Panc1 (cell line): ENCODE results near the gene CHTF18. TPM values are rescaled to one million over a fixed set of nuclear protein-coding genes. Genes with fewer than 3 reads are reported as not detected.

Source experiments
- ATAC-seq: fragments of 200-7000 bp; cut with Tn5 transposase; 2 replicates; pipeline ENCODE4 v1.9.1; 2020; ENCODE audit warnings: mild to moderate bottlenecking, moderate library complexity
- BruUV-seq: library from RNA; stranded (reverse); fragments of 400-500 nt; replicated peaks from 2 replicates; lab custom pipeline; 2021; lab: Mats Ljungman, UMichigan
- CTCF ChIA-PET: fragments of 300-600 bp; sonication (Branson Sonifier 250); formaldehyde crosslinking; loops from one replicate; lab custom pipeline; 2022; ENCODE audit warnings: antibody characterized with exemption; lab: Charles Lee
- POLR2A ChIA-PET: fragments of 300-600 bp; sonication (Branson Sonifier 250); formaldehyde crosslinking; loops from one replicate; lab custom pipeline; 2022; ENCODE audit warnings: antibody characterized with exemption; lab: Charles Lee
- DNase-seq: peaks from one replicate; pipeline ENCODE4 v3.0.0-alpha.2; 2010; ENCODE audit warnings: low read depth, low spot score
- H3K27ac ChIP-seq: 2 replicates; pipeline ENCODE4 v1.5.1; 2011; ENCODE audit warnings: mild to moderate bottlenecking, low read length, inconsistent platforms
- H3K27me3 ChIP-seq: fragments of 200-500 bp; sonication (Bioruptor generic); 2 replicates; pipeline ENCODE4 v1.6.0; 2014; ENCODE audit warnings: low read length, inconsistent platforms; ENCODE audit not compliant: control insufficient read depth, insufficient read depth
- H3K36me3 ChIP-seq: fragments of 200-500 bp; sonication (Bioruptor generic); 2 replicates; pipeline ENCODE4 v1.5.1; 2014; ENCODE audit warnings: inconsistent platforms, mild to moderate bottlenecking, low read length, moderate library complexity; ENCODE audit not compliant: control insufficient read depth, insufficient read depth
- H3K4me1 ChIP-seq: 2 replicates; pipeline ENCODE4 v1.5.1; 2011; ENCODE audit warnings: inconsistent platforms, mild to moderate bottlenecking, low read length, moderate library complexity; ENCODE audit not compliant: control insufficient read depth, insufficient read depth
- H3K4me3 ChIP-seq, 2 experiments: 2 replicates each; pipeline ENCODE4 v1.5.1; 2011 to 2012; ENCODE audit warnings: low read depth in 2 of 2, low read length in 2 of 2, mild to moderate bottlenecking in 2 of 2, inconsistent platforms in 1 of 2, moderate library complexity in 1 of 2
- H3K9me3 ChIP-seq: fragments of 200-500 bp; sonication (Bioruptor generic); 2 replicates; pipeline ENCODE4 v1.5.1; 2014; ENCODE audit warnings: low read depth, mild to moderate bottlenecking, inconsistent platforms, low read length, moderate library complexity; ENCODE audit not compliant: control insufficient read depth, insufficient read depth
- POLR2AphosphoS5 ChIP-seq: IDR thresholded peaks from 2 replicates; pipeline ENCODE4 v1.6.1; 2012; ENCODE audit warnings: mild to moderate bottlenecking, low read depth, low read length, moderate library complexity
- SIN3A ChIP-seq: IDR thresholded peaks from 2 replicates; pipeline ENCODE4 v1.6.1; 2012; ENCODE audit warnings: low read depth, mild to moderate bottlenecking, low read length, moderate library complexity, borderline replicate concordance; ENCODE audit not compliant: insufficient read depth
- TCF7L2 ChIP-seq: IDR thresholded peaks from 2 replicates; pipeline ENCODE4 v1.6.1; 2011; ENCODE audit warnings: mild to moderate bottlenecking, low read depth, low read length, inconsistent platforms
- in situ Hi-C: cut with HindIII; loops from 2 replicates; pipeline ENCODE4 v1.10.0; 2016; ENCODE audit warnings: low sequenced_read_pairs, low pct_unique_long_range_greater_than_20kb
- intact Hi-C: fragments of 100-400 bp; cut with micrococcal nuclease; formaldehyde crosslinking; loops from one replicate; pipeline ENCODE4 v1.10.0; 2022; ENCODE audit not compliant: unreplicated experiment
- total RNA-seq: library from RNA; stranded (reverse); gene quantifications from one replicate; pipeline ENCODE4 v1.2.1, GENCODE V29; 2021; ENCODE audit not compliant: unreplicated experiment
- TF ChIP-seq, protein P1 (sequence below), 2 experiments: IDR thresholded peaks; 2 replicates each; pipeline ENCODE4 v1.6.1; 2011 to 2012; ENCODE audit warnings: low read depth in 2 of 2, control low read depth in 1 of 2, low read length in 1 of 2, mild to moderate bottlenecking in 1 of 2, moderate library complexity in 1 of 2; ENCODE audit not compliant: insufficient read depth in 1 of 2
- TF ChIP-seq, protein P2 (sequence below): fragments of 450-650 bp; IDR thresholded peaks from 2 replicates; pipeline ENCODE4 v1.5.1; 2017; ENCODE audit warnings: mild to moderate bottlenecking

CHTF18 gene
- total RNA-seq, 1 experiment from 2014 or later = 118 TPM

- DNase-seq (no peak), ATAC-seq (peak; percentile 15)
- Histone ChIP-seq H3K27me3 (no peaks in the 10 kb centered on the region), H3K36me3 (no peaks in the 10 kb centered on the region), H3K4me1 (peaks cover 10% of the 10 kb centered on the region), H3K9me3 (no peaks in the 10 kb centered on the region), H3K27ac (no peak overlapping the region), H3K4me3 (no peak overlapping the region)
- no TSS peak for BruUV-seq
- ChIA-PET CTCF (no interaction called here), POLR2A (no interaction called here)
- intact Hi-C loops (no loop called here), in situ Hi-C loops (no loop called here)
- TF ChIP-seq SIN3A (no peak), POLR2AphosphoS5 (no peak), TCF7L2 (no peak)
- TF ChIP-seq, protein P1, sequence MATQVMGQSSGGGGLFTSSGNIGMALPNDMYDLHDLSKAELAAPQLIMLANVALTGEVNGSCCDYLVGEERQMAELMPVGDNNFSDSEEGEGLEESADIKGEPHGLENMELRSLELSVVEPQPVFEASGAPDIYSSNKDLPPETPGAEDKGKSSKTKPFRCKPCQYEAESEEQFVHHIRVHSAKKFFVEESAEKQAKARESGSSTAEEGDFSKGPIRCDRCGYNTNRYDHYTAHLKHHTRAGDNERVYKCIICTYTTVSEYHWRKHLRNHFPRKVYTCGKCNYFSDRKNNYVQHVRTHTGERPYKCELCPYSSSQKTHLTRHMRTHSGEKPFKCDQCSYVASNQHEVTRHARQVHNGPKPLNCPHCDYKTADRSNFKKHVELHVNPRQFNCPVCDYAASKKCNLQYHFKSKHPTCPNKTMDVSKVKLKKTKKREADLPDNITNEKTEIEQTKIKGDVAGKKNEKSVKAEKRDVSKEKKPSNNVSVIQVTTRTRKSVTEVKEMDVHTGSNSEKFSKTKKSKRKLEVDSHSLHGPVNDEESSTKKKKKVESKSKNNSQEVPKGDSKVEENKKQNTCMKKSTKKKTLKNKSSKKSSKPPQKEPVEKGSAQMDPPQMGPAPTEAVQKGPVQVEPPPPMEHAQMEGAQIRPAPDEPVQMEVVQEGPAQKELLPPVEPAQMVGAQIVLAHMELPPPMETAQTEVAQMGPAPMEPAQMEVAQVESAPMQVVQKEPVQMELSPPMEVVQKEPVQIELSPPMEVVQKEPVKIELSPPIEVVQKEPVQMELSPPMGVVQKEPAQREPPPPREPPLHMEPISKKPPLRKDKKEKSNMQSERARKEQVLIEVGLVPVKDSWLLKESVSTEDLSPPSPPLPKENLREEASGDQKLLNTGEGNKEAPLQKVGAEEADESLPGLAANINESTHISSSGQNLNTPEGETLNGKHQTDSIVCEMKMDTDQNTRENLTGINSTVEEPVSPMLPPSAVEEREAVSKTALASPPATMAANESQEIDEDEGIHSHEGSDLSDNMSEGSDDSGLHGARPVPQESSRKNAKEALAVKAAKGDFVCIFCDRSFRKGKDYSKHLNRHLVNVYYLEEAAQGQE (IDR thresholded peaks at IDR 0.05; ENCODE audit: insufficient read depth in 1 of 2, low read depth in 2 of 2, low read length in 1 of 2) = no peak
- TF ChIP-seq, protein P2, sequence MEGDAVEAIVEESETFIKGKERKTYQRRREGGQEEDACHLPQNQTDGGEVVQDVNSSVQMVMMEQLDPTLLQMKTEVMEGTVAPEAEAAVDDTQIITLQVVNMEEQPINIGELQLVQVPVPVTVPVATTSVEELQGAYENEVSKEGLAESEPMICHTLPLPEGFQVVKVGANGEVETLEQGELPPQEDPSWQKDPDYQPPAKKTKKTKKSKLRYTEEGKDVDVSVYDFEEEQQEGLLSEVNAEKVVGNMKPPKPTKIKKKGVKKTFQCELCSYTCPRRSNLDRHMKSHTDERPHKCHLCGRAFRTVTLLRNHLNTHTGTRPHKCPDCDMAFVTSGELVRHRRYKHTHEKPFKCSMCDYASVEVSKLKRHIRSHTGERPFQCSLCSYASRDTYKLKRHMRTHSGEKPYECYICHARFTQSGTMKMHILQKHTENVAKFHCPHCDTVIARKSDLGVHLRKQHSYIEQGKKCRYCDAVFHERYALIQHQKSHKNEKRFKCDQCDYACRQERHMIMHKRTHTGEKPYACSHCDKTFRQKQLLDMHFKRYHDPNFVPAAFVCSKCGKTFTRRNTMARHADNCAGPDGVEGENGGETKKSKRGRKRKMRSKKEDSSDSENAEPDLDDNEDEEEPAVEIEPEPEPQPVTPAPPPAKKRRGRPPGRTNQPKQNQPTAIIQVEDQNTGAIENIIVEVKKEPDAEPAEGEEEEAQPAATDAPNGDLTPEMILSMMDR = no peak
Observed at GRCh38 chr16:778447-778846, 10.0 kb upstream of the CHTF18 start.

DNA sequence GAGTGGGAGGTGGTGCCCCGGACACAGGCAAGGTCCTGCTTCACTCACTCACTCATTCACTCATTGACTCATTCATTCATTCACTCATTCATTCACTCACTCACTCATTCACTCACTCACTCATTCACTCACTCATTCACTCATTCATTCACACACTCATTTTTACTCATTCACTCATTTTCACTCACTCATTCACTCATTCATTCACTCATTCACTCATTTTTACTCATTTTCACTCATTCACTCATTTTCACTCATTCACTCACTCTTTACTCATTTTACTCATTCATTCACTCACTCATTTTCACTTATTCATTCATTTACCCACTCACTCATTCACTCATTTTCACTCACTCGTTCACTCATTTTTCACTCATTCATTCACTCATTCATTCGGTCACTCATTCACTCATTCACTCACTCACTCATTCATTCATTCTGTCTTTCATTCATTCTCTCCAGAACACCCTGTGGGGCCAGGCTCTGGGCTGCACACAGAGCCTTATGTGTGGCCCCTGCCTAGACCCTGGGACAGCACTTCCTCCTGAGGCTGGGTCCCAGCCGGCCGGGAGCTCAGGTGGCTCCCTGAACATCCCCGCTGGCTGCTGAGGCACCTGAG, 9.4 kb upstream of the CHTF18 start:
- H3K27ac ChIP-seq = no peak overlapping the region
- DNase-seq (no peak), ATAC-seq (no peak)
- intact Hi-C loops = no loop called here
- peaks cover 10% of the 10 kb centered on the region for H3K4me1 ChIP-seq
- no peaks in the 10 kb centered on the region for H3K27me3 ChIP-seq
- H3K4me3 ChIP-seq = no peak overlapping the region
- no peaks in the 10 kb centered on the region for H3K9me3 ChIP-seq
- CTCF ChIA-PET = no interaction called here
- no TSS peak for BruUV-seq
- in situ Hi-C loops = no loop called here
- POLR2A ChIA-PET = no interaction called here
- TF ChIP-seq, protein P2 = no peak
- TF ChIP-seq SIN3A (no peak), POLR2AphosphoS5 (no peak), TCF7L2 (no peak)
- TF ChIP-seq, protein P1 (IDR thresholded peaks at IDR 0.05; ENCODE audit: insufficient read depth in 1 of 2, low read depth in 2 of 2, low read length in 1 of 2) = no peak
- H3K36me3 ChIP-seq = no peaks in the 10 kb centered on the region
